Lung (tissue), 12 donors: Measurements from ENCODE around the gene GLYATL1. TPM values are rescaled to one million over a fixed set of nuclear protein-coding genes. Genes with fewer than 3 reads are reported as not detected.

Source experiments
- ATAC-seq: fragments of 200-7000 bp; cut with Tn5 transposase; one replicate; pipeline ENCODE4 v1.9.1; 2020; ENCODE audit warnings: moderate number of reproducible peaks; ENCODE audit not compliant: insufficient read depth, low FRiP score
- DNase-seq, 3 donors: peaks; one replicate each; pipeline ENCODE4 v3.0.0-alpha.2; 2013 to 2017
- H3K27ac ChIP-seq, 2 donors: one replicate each; pipeline ENCODE4 v1.5.1; 2013; ENCODE audit warnings: mild to moderate bottlenecking in 2 of 2, moderate library complexity in 2 of 2, control low read depth in 1 of 2, inconsistent platforms in 1 of 2, low read depth in 1 of 2, low read length in 1 of 2
- H3K27me3 ChIP-seq, 3 donors: one replicate each; pipeline ENCODE4 v1.5.1; 2013; ENCODE audit warnings: low read length in 2 of 3; ENCODE audit not compliant: control insufficient read depth in 3 of 3, insufficient read depth in 3 of 3
- H3K36me3 ChIP-seq, 4 donors: one replicate each; pipeline ENCODE4 v1.5.1; 2013; ENCODE audit warnings: low read length in 4 of 4, mild to moderate bottlenecking in 1 of 4, moderate library complexity in 1 of 4; ENCODE audit not compliant: control insufficient read depth in 4 of 4, insufficient read depth in 4 of 4
- H3K4me1 ChIP-seq, 5 donors: one replicate each; pipeline ENCODE4 v1.5.1; 2013; ENCODE audit warnings: low read length in 5 of 5, mild to moderate bottlenecking in 2 of 5, moderate library complexity in 1 of 5; ENCODE audit not compliant: control insufficient read depth in 5 of 5, insufficient read depth in 5 of 5
- H3K4me3 ChIP-seq: one replicate; pipeline ENCODE4 v1.5.1; 2013; ENCODE audit warnings: mild to moderate bottlenecking, control low read depth, moderate library complexity
- H3K9ac ChIP-seq, 2 donors: one replicate each; pipeline ENCODE4 v1.5.1; 2013; ENCODE audit warnings: low read length in 2 of 2, control low read depth in 1 of 2; ENCODE audit not compliant: insufficient read depth in 1 of 2
- H3K9me3 ChIP-seq, 4 donors: one replicate each; pipeline ENCODE4 v1.5.1; 2013; ENCODE audit warnings: low read length in 3 of 4, mild to moderate bottlenecking in 1 of 4, moderate library complexity in 1 of 4; ENCODE audit not compliant: control insufficient read depth in 4 of 4, insufficient read depth in 3 of 4
- CTCF ChIP-seq: IDR thresholded peaks from 2 replicates; pipeline ENCODE4 v1.5.1; 2012; ENCODE audit warnings: mild to moderate bottlenecking; ENCODE audit errors: control extremely low read depth, extremely low read depth
- WGBS, 2 donors: extraction: QIAGEN DNeasy Blood & Tissue Kit; methylation state at CpG; one replicate each; pipeline ENCODE4 v1.1.7; 2013; 5-methylcytosine and 5-hydroxymethylcytosine counted together
- polyA plus RNA-seq, 2 donors: library from polyadenylated mRNA; stranded (reverse); fragments of 200-250 nt; gene quantifications; one replicate each; pipeline ENCODE4 v1.2.1, GENCODE V29; 2013
- total RNA-seq, 2 donors: library from RNA; depleted of rRNA in 1 of 2; stranded (reverse); fragments of >200 nt in 1 of 2; gene quantifications; one replicate each; pipeline ENCODE4 v1.2.1, GENCODE V29; 2014 to 2021
- donor health status: control.
- donor health status: control.
- donor health status: Bipolar disorder and iron deficiency.
- donor health status: healthy.
- donor health status: DM: yes; HTN: yes; CAD: no.

GLYATL1 gene
- total and polyA plus RNA-seq, 4 donors, result 0.05 to 1.8 (median 0.31) TPM; not detected in 1

GRCh38 chr11:58921778-58922390 lies 17.4 kb upstream of the GLYATL1 start:
- peak in 1 of 3 donors; percentile 26 for DNase-seq
- H3K27me3 ChIP-seq, result no peaks in the 10 kb centered on the region
- no peak overlapping the region for H3K27ac ChIP-seq
- peaks cover 0 to 18% (median 0%) of the 10 kb centered on the region in 5 donors for H3K4me1 ChIP-seq
- 69 to 71% methylated on average over 5 of the region's 5 CpGs for WGBS, 2 donors
- peaks cover 0 to 9% (median 4%) of the 10 kb centered on the region in 4 donors for H3K9me3 ChIP-seq
- no peak overlapping the region for H3K4me3 ChIP-seq
- no peaks in the 10 kb centered on the region for H3K36me3 ChIP-seq
- ATAC-seq, result no peak
- H3K9ac ChIP-seq, result no peak overlapping the region
- TF ChIP-seq CTCF, result no peak

- WGBS, 2 donors, result 45 to 53% methylated on average over 5 of the region's 5 CpGs
- no peak overlapping the region for H3K27ac ChIP-seq
- no peak for ATAC-seq
- no peak overlapping the region for H3K9ac ChIP-seq
- peaks cover 0 to 18% (median 0%) of the 10 kb centered on the region in 5 donors for H3K4me1 ChIP-seq
- H3K36me3 ChIP-seq, result no peaks in the 10 kb centered on the region
- no peak for TF ChIP-seq CTCF
- H3K9me3 ChIP-seq, result peaks cover 0 to 4% (median 0%) of the 10 kb centered on the region in 4 donors
- DNase-seq, result peak in 2 of 3 donors; percentile 42 to 72
- no peaks in the 10 kb centered on the region for H3K27me3 ChIP-seq
- no peak overlapping the region for H3K4me3 ChIP-seq
Observed at GRCh38 chr11:58922479-58922878, 16.8 kb upstream of the GLYATL1 start.

GRCh38 chr11:58923300-58923788 lies 15.9 kb upstream of the GLYATL1 start:
- peak in 2 of 3 donors; percentile 50 to 58 for DNase-seq
- no peak overlapping the region for H3K4me3 ChIP-seq
- no peaks in the 10 kb centered on the region for H3K36me3 ChIP-seq
- H3K9me3 ChIP-seq, result peaks cover 0 to 4% (median 0%) of the 10 kb centered on the region in 4 donors
- TF ChIP-seq CTCF, result no peak
- no peaks in the 10 kb centered on the region for H3K27me3 ChIP-seq
- peaks cover 0 to 18% (median 0%) of the 10 kb centered on the region in 5 donors for H3K4me1 ChIP-seq
- H3K9ac ChIP-seq, result no peak overlapping the region
- ATAC-seq, result peak; percentile 62
- H3K27ac ChIP-seq, result no peak overlapping the region
- 1 to 4% methylated on average over 5 of the region's 5 CpGs for WGBS, 2 donors

GRCh38 chr11:58924230-58924629 lies 15.1 kb upstream of the GLYATL1 start:
- WGBS, 2 donors, result 71 to 93% methylated on average over 4 of the region's 4 CpGs
- no peak for TF ChIP-seq CTCF
- Histone ChIP-seq H3K4me1 (peaks cover 0 to 18% (median 0%) of the 10 kb centered on the region in 5 donors), H3K27me3 (no peaks in the 10 kb centered on the region), H3K9me3 (no peaks in the 10 kb centered on the region), H3K36me3 (no peaks in the 10 kb centered on the region), H3K9ac (no peak overlapping the region), H3K4me3 (no peak overlapping the region), H3K27ac (no peak overlapping the region)
- no peak for ATAC-seq
- no peak for DNase-seq
